Measurements from ENCODE around the gene PAXIP1. TPM values are rescaled to one million over a fixed set of nuclear protein-coding genes. Genes with fewer than 3 reads are reported as not detected.

The PAXIP1 gene
- total RNA-seq, 1 experiment from 2014 or later, result 32.6 TPM

- Histone ChIP-seq H2BK20ac (ENCODE audit: low read depth, low read length, poor library complexity, severe bottlenecking) (no peak overlapping the region), H3K23ac (ENCODE audit: insufficient read length, low read depth, low read length) (no peak overlapping the region), H3K79me2 (ENCODE audit: insufficient read depth, low read length) (no peaks in the 10 kb centered on the region; the same call in 1 of the 2 replicates), H2AFZ (ENCODE audit: low read length) (no peak overlapping the region), H3K14ac (ENCODE audit: insufficient read depth, low read length) (no peak overlapping the region), H3K9me3 (ENCODE audit: control insufficient read depth, low read depth, low read length) (no peaks in the 10 kb centered on the region), H2AK5ac (ENCODE audit: insufficient read length, low read length) (no peak overlapping the region), H3T11ph (ENCODE audit: low read length) (no peak overlapping the region), H3K9ac (ENCODE audit: extremely low read depth, insufficient read length, low read length) (no peak overlapping the region), H4K20me1 (ENCODE audit: control insufficient read depth, insufficient read depth, insufficient read length) (no peaks in the 10 kb centered on the region), H3K23me2 (ENCODE audit: insufficient read length, low read depth, low read length, poor library complexity, severe bottlenecking) (no peaks in the 10 kb centered on the region), H2BK12ac (ENCODE audit: insufficient read length, low read depth, low read length) (no peak overlapping the region), H2BK120ac (ENCODE audit: low read depth, low read length, poor library complexity, severe bottlenecking) (no peak overlapping the region), H2BK15ac (ENCODE audit: low read depth, low read length) (no peak overlapping the region), H3K4me1 (ENCODE audit: insufficient read depth, low read length) (no peaks in the 10 kb centered on the region), H3K27ac (ENCODE audit: insufficient read length, low read depth, low read length) (no peak overlapping the region), H3K27me3 (ENCODE audit: insufficient read depth, low read length) (no peaks in the 10 kb centered on the region), H3K4ac (ENCODE audit: low read depth, low read length) (no peak overlapping the region), H4K5ac (ENCODE audit: insufficient read length, low read depth, low read length) (no peak overlapping the region), H4K8ac (replicated peaks; ENCODE audit: insufficient read length, low read depth, low read length) (no peak overlapping the region), H3K79me1 (ENCODE audit: insufficient read depth, low read depth, low read length, poor library complexity, severe bottlenecking) (peaks cover 9% of the 10 kb centered on the region), H3K4me2 (ENCODE audit: insufficient read depth, insufficient read length, low read length) (no peak overlapping the region), H2BK5ac (ENCODE audit: insufficient read length, low read length) (no peak overlapping the region), H3K18ac (ENCODE audit: insufficient read length, low read depth, low read length) (no peak overlapping the region), H4K91ac (ENCODE audit: insufficient read length, low read depth, low read length) (no peak overlapping the region), H3K56ac (ENCODE audit: insufficient read length, low read depth, low read length) (no peak overlapping the region)
- Mint-ChIP-seq H3K27ac (no peak overlapping the region; a peak in 1 of 7 replicates), H3K4me3 (no peak overlapping the region), H3K36me3 (ENCODE audit: insufficient read depth in 1 of 3, low read depth in 3 of 3) (peaks cover 20 to 61% (median 49%) of the 10 kb centered on the region in 3 experiments), H3K9me3 (no peaks in the 10 kb centered on the region), H3K4me1 (peaks cover 11 to 12% of the 10 kb centered on the region in 2 experiments), H3K27me3 (ENCODE audit: low read depth) (no peaks in the 10 kb centered on the region)
- no peak for DNase-seq
- no CpG with 5 or more reads among the region's 3 CpGs for WGBS (ENCODE audit: extremely low coverage, insufficient read length, low lambda C conversion rate)
- TF ChIP-seq, protein P1, sequence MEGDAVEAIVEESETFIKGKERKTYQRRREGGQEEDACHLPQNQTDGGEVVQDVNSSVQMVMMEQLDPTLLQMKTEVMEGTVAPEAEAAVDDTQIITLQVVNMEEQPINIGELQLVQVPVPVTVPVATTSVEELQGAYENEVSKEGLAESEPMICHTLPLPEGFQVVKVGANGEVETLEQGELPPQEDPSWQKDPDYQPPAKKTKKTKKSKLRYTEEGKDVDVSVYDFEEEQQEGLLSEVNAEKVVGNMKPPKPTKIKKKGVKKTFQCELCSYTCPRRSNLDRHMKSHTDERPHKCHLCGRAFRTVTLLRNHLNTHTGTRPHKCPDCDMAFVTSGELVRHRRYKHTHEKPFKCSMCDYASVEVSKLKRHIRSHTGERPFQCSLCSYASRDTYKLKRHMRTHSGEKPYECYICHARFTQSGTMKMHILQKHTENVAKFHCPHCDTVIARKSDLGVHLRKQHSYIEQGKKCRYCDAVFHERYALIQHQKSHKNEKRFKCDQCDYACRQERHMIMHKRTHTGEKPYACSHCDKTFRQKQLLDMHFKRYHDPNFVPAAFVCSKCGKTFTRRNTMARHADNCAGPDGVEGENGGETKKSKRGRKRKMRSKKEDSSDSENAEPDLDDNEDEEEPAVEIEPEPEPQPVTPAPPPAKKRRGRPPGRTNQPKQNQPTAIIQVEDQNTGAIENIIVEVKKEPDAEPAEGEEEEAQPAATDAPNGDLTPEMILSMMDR (conservative IDR thresholded peaks at IDR 0.05), result no peak
Measured at GRCh38 chr7:154990964-154991540, 11.9 kb downstream of the PAXIP1 start.
